ENCODE results near the gene ADCY3.

ADCY3 gene

GRCh38 chr2:24920098-24920808 is at the start of gene ADCY3:
Gene ADCY3 (minus strand): TSS chr2:24920237. CDS start chr2:24918987, 1,250 bp downstream.
- DNase-seq, result peak; percentile 37

DNA sequence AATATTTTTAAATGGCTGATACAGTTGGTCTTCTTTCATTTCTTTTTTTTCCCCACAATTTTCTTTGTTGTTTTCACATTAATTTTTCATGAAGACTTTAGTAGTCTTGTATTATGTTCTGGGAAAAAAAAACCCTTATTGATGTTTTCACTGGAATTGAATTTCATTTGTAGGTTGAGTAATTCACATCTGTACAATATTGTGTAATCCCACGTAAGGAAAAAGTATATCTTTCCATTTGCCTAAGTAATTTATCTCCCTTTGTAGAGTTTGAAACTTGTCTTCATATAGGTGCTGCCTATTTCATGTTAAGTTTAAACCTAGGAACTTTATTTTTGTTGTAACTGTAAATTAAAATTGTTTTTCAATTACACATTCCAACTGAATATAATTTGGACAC is 49.7 kb upstream of the ADCY3 start:
- peak; percentile 25 for DNase-seq

DNA sequence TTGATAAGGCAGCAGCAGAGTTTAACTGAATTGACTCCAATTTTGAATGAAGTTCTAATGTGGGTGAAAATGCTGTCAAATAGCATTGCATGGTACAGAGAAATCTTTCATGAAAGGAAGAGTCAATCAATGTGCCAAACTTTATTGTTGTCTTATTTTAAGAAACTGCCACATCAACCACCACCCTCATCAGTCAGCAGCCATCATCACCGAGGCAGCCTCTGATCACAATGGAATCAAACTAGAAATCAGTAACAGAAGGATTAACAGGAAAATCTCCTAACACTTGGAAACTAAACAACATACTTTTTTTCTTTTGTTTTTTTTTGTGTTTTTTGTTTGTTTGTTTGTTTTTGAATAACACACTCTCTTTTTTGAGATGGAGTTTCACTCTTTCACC is 41.9 kb upstream of the ADCY3 start:
- no peak for DNase-seq

GRCh38 chr2:24959761-24960160 is 39.7 kb upstream of the ADCY3 start:
- no peak for DNase-seq

DNA sequence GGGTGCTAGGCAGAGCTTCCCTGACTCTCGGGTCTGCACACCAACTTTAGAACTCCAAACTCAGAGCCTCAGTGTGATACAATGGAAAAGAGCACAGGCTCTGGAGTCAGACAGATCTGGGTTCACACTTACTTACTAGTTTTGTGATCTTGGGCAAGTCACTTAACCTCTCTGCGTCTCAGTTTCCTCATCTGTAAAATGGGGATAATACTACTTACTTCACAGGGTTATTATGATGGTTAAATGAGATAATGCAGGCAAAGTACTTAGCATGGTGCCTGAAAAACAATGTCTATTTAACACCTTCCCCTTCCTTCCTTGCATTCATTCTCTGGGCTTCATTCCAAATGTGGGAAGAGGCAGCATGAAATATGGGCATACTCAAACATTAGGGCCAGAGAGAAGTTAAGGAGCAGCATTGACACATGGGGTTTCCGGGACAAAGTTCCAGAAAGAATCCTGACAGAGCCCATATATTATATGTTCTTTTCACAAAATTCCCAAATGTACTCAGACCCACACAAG is 38.4 kb upstream of the ADCY3 start:
- no peak for DNase-seq

- DNase-seq, result no peak
These were observed 37.9 kb upstream of the ADCY3 start for GRCh38 chr2:24957976-24958375.

DNA sequence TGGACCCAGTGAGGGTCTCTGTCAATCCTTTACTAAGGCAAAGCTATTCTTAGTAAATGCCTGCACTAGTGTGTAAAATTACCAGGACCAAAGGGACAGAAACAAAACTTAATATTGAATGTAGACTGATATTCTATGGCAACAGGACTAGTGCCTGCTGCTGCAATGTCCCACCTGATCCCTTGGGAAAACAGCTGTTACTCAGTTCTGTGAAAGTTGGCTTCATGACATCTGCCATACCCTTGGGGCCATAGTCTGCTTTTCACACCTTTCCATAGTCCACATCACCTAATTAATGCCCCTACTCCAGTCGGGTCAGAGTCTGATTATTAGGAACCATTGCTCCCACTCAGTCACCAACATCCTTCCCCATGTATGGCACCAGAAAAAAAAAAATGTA is 37.2 kb upstream of the ADCY3 start:
- DNase-seq, result no peak

DNA sequence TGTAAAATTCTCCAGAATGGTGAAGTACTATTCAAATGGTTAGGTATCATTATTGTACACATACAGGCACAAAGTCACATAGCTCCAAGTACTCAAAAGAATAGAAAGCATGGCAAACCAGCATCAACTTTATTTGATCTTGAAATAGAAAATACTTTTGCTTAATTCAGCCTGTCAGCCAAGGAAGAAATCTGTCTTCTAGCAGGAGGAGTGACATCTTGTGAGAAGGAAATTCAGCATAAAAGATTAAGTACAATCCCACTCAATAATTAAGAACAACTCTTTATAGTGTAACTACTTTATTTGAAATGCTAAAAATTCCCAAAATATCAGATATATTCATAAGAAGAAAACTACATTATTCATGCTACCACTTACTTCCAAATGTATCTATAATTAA is 35.9 kb upstream of the ADCY3 start:
- no peak for DNase-seq

DNA sequence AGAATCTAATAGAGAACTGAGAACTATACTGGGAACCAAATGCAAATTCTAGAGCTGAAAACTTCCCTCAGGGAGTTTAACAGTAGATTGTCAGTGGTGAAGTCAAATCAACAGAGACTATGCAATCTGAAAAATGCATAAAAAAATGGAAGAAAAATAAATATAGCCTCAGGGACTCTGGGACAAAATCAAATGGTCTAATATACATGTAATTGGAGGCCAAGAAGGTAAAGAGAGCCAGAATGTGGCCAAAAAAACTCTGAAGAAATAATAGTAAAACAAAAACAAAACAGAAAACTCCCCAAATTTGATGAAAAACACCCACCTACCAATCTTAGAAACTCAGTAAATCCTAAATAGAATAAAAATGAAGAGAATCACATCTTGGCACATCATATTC is 35.2 kb upstream of the ADCY3 start:
- no peak for DNase-seq

GRCh38 chr2:24950102-24950501 is 30.1 kb upstream of the ADCY3 start:
- DNase-seq, result no peak

GRCh38 chr2:24948506-24948905 is 28.5 kb upstream of the ADCY3 start:
- no peak for DNase-seq

DNA sequence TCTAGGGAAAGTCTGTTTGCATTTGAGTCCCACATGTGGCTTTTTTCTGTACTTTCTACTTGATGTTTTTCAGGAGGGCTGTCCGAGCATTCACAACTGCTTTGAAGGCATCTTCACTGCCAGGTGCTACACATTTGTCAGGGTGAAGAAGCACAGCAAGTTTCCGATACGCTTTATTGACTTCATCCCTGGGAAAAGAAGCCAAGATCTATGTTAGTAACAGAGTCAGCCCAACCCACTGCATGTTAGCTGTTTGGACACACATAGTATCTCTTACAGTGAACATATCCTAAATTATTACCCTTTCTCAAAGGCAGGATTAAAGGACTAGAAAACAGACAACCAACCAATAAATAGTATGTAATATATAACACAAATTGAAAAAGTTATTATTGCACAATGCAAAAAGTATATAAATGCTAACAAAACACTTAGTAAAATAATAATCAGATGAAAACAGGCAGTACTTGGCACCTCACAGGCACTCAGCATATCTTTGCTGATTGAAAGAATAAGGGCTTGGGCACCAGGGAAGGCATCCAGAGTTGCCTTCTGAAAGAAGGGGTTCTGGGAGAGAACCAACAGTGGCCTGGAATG is 27.6 kb upstream of the ADCY3 start:
- DNase-seq, result no peak

DNA sequence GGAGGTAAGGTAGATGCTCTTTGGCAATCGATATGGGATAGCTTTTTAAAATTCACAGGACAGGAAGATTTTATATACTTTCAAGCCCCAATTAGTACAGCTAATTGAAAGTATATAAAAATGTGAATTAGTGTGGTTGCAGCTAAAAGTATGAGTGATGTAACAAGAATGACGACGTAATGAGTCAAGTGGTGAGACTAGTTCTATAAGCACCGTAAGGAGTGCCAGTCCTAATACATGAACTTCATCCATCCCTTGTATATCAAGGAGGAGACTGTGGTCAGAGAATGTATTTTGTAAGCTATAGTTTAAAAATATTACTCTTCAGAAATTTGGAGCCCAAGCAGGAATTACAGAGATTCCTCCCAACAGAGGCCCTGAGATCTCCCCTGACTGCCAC is 25.9 kb upstream of the ADCY3 start:
- peak; percentile 50 for DNase-seq

DNA sequence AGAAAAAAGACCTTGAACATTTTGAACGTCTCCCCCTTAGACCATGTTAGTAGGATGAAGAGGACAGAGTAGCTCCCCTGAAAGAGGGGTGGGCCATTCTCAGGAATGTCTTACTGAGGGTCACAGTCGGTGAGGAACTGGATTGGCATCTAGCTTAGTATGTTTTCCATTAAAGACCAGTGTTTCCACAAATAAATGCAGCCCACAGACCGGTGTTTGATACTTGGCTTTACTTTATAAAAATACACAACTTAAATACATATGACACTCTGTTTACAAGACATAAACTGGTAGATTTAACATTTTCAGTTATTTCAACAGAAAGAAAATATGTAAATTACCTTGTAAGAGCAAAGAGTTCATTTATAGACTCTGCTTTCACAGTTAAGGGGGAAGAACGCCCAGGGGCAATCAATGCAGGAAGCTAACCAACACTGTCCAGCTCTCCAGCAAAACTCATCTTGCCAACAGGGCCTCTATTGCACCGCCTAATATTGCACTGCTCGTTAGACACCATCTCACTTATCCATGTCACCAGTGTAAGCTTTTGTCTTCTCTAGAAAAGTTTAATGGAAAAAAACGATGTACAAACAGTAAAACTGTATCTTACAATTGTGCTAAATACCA is 23.5 kb upstream of the ADCY3 start:
- no peak for DNase-seq

- no peak for DNase-seq
These were observed 19.3 kb upstream of the ADCY3 start for GRCh38 chr2:24939353-24939752.

GRCh38 chr2:24937236-24937635 is 17.2 kb upstream of the ADCY3 start:
- no peak for DNase-seq

GRCh38 chr2:24935145-24935544 is 15.1 kb upstream of the ADCY3 start:
- DNase-seq, result no peak

DNA sequence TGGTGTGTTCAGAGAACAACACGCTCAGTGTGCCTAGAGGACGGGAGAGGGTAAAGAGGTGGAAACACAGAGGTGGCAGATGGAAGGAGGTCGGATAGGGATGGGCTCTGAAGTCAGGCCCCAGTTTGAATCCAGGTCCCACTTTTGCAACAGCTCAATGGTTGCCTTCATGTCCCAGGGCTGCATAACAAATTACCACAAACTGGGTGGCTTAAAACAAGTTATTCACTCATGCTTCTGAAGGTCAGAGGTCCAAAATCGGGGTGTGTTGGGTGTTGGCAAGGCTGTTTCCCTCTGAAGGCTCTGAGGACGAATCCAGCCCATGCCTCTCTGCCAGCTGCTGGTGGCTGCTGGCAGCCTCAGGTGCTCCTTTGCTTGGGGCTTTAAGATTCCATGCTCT is 12.7 kb upstream of the ADCY3 start:
- DNase-seq, result no peak

DNA sequence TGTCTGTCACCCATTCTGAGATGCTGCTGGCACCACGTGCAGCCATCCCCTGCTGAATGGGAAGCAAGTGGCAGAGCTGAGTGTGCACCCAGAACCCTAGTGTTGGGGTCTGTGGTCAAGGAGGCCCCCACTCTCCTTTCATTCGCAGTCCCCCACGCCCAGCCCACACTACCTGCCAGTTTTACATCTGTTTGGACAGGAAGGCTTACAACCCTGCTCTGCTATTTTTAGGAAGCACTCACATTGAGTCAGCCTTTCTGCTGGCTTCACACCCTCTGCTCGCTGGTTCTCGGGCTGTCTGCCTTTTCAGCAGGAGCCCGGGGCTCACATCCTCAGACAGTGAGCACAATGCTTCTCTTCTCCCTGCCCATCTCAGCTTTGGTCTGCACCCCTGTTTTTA is 10.7 kb upstream of the ADCY3 start:
- no peak for DNase-seq

GRCh38 chr2:24929230-24929629 is 9.2 kb upstream of the ADCY3 start:
- no peak for DNase-seq

DNA sequence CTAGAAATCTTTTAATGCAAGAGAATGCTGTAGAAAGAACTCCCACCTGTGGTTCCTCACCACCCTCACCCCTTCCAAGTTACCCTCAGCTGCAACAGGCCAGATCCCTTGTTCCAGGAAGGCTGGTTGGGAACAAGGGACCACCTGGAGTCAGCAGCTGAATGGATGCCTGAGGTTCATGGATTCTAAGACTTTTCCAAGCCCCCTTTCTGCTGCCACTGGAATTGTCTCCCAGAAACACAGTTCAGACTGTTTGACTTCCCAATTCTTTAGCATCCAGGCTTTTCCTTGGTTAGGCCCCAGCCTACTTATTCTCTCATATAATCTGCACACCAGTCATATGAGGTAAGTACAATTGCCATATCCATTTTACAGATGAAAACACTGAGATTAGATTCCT is 8.0 kb upstream of the ADCY3 start:
- DNase-seq, result no peak

- DNase-seq, result no peak
These were observed 6.7 kb upstream of the ADCY3 start for GRCh38 chr2:24926602-24927252.

- no peak for DNase-seq
These were observed 6.2 kb upstream of the ADCY3 start for GRCh38 chr2:24926220-24926601.

DNA sequence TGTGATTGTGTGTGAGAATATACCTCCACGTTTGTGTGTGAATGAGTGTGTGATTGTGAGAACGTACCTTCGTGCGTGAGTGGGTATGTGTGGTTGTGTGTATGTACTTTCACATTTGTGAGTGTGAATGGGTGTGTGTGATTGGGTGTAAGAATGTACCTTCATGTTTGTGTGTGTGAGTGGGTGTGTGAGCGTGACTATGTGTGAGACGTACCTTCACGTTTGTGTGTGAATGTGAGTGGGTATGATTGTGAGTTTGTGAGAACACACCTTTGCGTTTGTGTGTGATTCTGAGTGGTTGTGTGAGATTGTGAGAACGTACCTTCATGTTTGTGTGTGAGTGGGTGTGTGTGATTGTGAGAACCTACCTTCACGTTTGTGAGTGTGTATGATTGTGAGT is 5.8 kb upstream of the ADCY3 start:
- no peak for DNase-seq

Data from HCEC 1CT (cell line).